GM04504 (cell line): Measurements from ENCODE around the gene SUDS3.

ENCODE experiments used
- DNase-seq: peaks from one replicate; pipeline ENCODE4 v3.0.0-alpha.2; 2012; ENCODE audit warnings: low read depth

Gene SUDS3

GRCh38 chr12:118447181-118447580 lies 70.8 kb downstream of the SUDS3 start:
- DNase-seq, result no peak

- no peak for DNase-seq
Measured at GRCh38 chr12:118448341-118448740, 72.0 kb downstream of the SUDS3 start.

GRCh38 chr12:118455327-118455726 lies 79.0 kb downstream of the SUDS3 start:
- DNase-seq, result no peak

- DNase-seq, result no peak
Measured at GRCh38 chr12:118456741-118457140, 80.4 kb downstream of the SUDS3 start.

- DNase-seq, result no peak
Measured at GRCh38 chr12:118459110-118459509, 82.8 kb downstream of the SUDS3 start.

DNA sequence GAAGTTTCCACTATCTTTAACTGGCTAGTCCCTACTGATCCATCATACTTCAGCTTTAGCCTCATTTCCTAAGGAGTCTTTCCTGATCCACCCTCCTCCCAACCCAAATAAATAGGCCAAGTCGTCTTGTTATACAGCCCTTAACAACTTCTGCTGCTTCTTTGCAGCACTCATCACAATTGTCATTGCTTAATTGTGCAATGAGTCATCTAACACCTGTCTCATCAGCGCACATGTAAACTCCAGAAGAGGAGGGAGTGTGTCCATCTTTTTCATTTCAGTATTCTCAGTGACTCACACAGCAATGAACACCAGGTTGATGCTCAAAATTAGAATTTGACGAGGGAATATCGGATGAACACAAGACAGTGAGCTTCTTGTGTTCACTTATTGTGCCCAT lies 87.3 kb downstream of the SUDS3 start:
- no peak for DNase-seq

- no peak for DNase-seq
Measured at GRCh38 chr12:118465706-118466105, 89.4 kb downstream of the SUDS3 start.
